Activated effector memory CD4-positive, alpha-beta T cell treated with Interleukin-2 at 50 U/mL for 16 hours (primary cell): ENCODE measurements around the gene CPN1.
"Not testable (repeated sequence)": the region's sequence is repeated elsewhere in the genome, so short reads cannot be mapped to it uniquely, and the experiment has no call there.

Source experiments
- DNase-seq: peaks from one replicate; pipeline ENCODE4 v3.0.0-alpha.2; 2020

CPN1 gene

GRCh38 chr10:100081075-100082001 is at the start of gene CPN1:
Gene CPN1, minus strand, starts transcription at chr10:100081869. Its CDS starts 244 bp downstream, at chr10:100081625.
- no peak for DNase-seq

GRCh38 chr10:100130831-100131230 is 49.2 kb upstream of the CPN1 start:
- no peak for DNase-seq

GRCh38 chr10:100129424-100129823 is 47.8 kb upstream of the CPN1 start:
- DNase-seq = no peak

- no peak for DNase-seq
These were observed 47.3 kb upstream of the CPN1 start for GRCh38 chr10:100128951-100129350.

GRCh38 chr10:100125335-100125734 is 43.7 kb upstream of the CPN1 start:
- not testable (repeated sequence) for DNase-seq

- no peak for DNase-seq
These were observed 42.4 kb upstream of the CPN1 start for GRCh38 chr10:100124097-100124496.

GRCh38 chr10:100122780-100123179 is 41.1 kb upstream of the CPN1 start:
- no peak for DNase-seq

GRCh38 chr10:100120550-100120949 is 38.9 kb upstream of the CPN1 start:
- DNase-seq = no peak

- DNase-seq = no peak
These were observed 38.1 kb upstream of the CPN1 start for GRCh38 chr10:100119726-100120125.

- no peak for DNase-seq
These were observed 33.5 kb upstream of the CPN1 start for GRCh38 chr10:100114976-100115770.

GRCh38 chr10:100114460-100114859 is 32.8 kb upstream of the CPN1 start:
- no peak for DNase-seq

- no peak for DNase-seq
These were observed 28.0 kb upstream of the CPN1 start for GRCh38 chr10:100109670-100110069.

- DNase-seq = no peak
These were observed 25.2 kb upstream of the CPN1 start for GRCh38 chr10:100106865-100107264.

- DNase-seq = no peak
These were observed 22.6 kb upstream of the CPN1 start for GRCh38 chr10:100104300-100104699.

- DNase-seq = no peak
These were observed 21.9 kb upstream of the CPN1 start for GRCh38 chr10:100103581-100103980.

- DNase-seq = no peak
These were observed 19.8 kb upstream of the CPN1 start for GRCh38 chr10:100101192-100102076.

GRCh38 chr10:100100651-100101184 is 19.0 kb upstream of the CPN1 start:
- no peak for DNase-seq

- DNase-seq = no peak
These were observed 7.6 kb upstream of the CPN1 start for GRCh38 chr10:100089241-100089640.

- DNase-seq = not testable (repeated sequence)
These were observed 5.0 kb upstream of the CPN1 start for GRCh38 chr10:100086708-100087107.

GRCh38 chr10:100085596-100085995 is 3.9 kb upstream of the CPN1 start:
- no peak for DNase-seq

- no peak for DNase-seq
These were observed 2.0 kb upstream of the CPN1 start for GRCh38 chr10:100083623-100084022.

- not testable (repeated sequence) for DNase-seq
These were observed 607 bp upstream of the CPN1 start for GRCh38 chr10:100082276-100082675.

- no peak for DNase-seq
These were observed 4.9 kb downstream of the CPN1 start for GRCh38 chr10:100076750-100077149.
